GM23338 (cell line): ENCODE measurements around the gene NYAP2. TPM values are rescaled to one million over a fixed set of nuclear protein-coding genes. Genes with fewer than 3 reads are reported as not detected.
A peak's percentile ranks its signal among the peaks of the same experiment; 100 is the strongest.

Source experiments
- ATAC-seq: fragments of 200-7000 bp; cut with Tn5 transposase; 3 replicates; pipeline ENCODE4 v1.9.1; 2020
- DNase-seq: peaks from one replicate; pipeline ENCODE4 v3.0.0-alpha.2; 2015; ENCODE audit warnings: low spot score
- H2AFZ ChIP-seq: fragments of 200-600 bp; sonication (generic); 2 replicates; pipeline ENCODE4 v1.8.0; 2016; ENCODE audit warnings: antibody characterized with exemption, mild to moderate bottlenecking, moderate library complexity
- H3F3A ChIP-seq: fragments of 200-600 bp; sonication (generic); replicated peaks from 2 replicates; pipeline ENCODE4 v1.8.0; 2017; ENCODE audit warnings: antibody characterized with exemption, mixed run types, low read depth
- H3K27ac ChIP-seq: fragments of 200-600 bp; sonication (generic); 2 replicates; pipeline ENCODE4 v1.6.1; 2016; ENCODE audit warnings: low read depth
- H3K27me3 ChIP-seq: fragments of 200-600 bp; sonication (generic); 2 replicates; pipeline ENCODE4 v1.8.0; 2016; ENCODE audit warnings: mild to moderate bottlenecking, mixed run types, moderate library complexity; ENCODE audit not compliant: insufficient read depth
- H3K36me3 ChIP-seq: fragments of 200-600 bp; sonication (generic); 2 replicates; pipeline ENCODE4 v1.8.0; 2016; ENCODE audit warnings: mild to moderate bottlenecking; ENCODE audit not compliant: insufficient read depth
- H3K4me1 ChIP-seq: fragments of 200-600 bp; sonication (generic); 2 replicates; pipeline ENCODE4 v1.8.0; 2016; ENCODE audit warnings: mild to moderate bottlenecking, moderate library complexity; ENCODE audit not compliant: insufficient read depth
- H3K4me2 ChIP-seq: fragments of 200-600 bp; sonication (generic); 2 replicates; pipeline ENCODE4 v1.7.1; 2017; ENCODE audit warnings: mixed run types
- H3K4me3 ChIP-seq: fragments of 200-600 bp; sonication (generic); 2 replicates; pipeline ENCODE4 v1.6.1; 2016; ENCODE audit warnings: mixed run types
- H3K79me2 ChIP-seq: fragments of 200-600 bp; sonication (generic); replicated peaks from 2 replicates; pipeline ENCODE4 v1.8.0; 2017; ENCODE audit warnings: mild to moderate bottlenecking; ENCODE audit not compliant: insufficient read depth
- H3K9me2 ChIP-seq: fragments of 200-600 bp; sonication (generic); 2 replicates; pipeline ENCODE4 v1.8.0; 2017; ENCODE audit not compliant: insufficient read depth
- H4K20me1 ChIP-seq: fragments of 200-600 bp; sonication (generic); replicated peaks from 2 replicates; pipeline ENCODE4 v1.8.0; 2017; ENCODE audit warnings: mild to moderate bottlenecking; ENCODE audit not compliant: insufficient read depth
- H3K27ac Mint-ChIP-seq: 2 replicates; pipeline ENCODE4 v1.8.0; 2020; ENCODE audit warnings: inconsistent platforms, mild to moderate bottlenecking, moderate library complexity, mixed read lengths
- H3K27me3 Mint-ChIP-seq: 3 replicates; pipeline ENCODE4 v1.8.0; 2022; ENCODE audit warnings: low read depth, mild to moderate bottlenecking, moderate library complexity, mixed read lengths, inconsistent platforms; ENCODE audit not compliant: insufficient read depth, poor library complexity
- H3K36me3 Mint-ChIP-seq: 3 replicates; pipeline ENCODE4 v1.8.0; 2021; ENCODE audit warnings: low read depth, mild to moderate bottlenecking, inconsistent platforms, moderate library complexity, mixed read lengths
- H3K4me1 Mint-ChIP-seq: 3 replicates; pipeline ENCODE4 v1.8.0; 2020; ENCODE audit warnings: mild to moderate bottlenecking, inconsistent platforms, mixed read lengths
- H3K4me3 Mint-ChIP-seq: 3 replicates; pipeline ENCODE4 v1.8.0; 2021; ENCODE audit warnings: moderate library complexity, mild to moderate bottlenecking, inconsistent platforms, mixed read lengths
- H3K9me3 Mint-ChIP-seq: 3 replicates; pipeline ENCODE4 v1.8.0; 2020; ENCODE audit warnings: moderate library complexity, mild to moderate bottlenecking, inconsistent platforms, mixed read lengths
- CREB1 ChIP-seq: fragments of 250-450 bp; sonication (Bioruptor Pico); IDR thresholded peaks from 2 replicates; pipeline ENCODE4 v1.5.0; 2020; ENCODE audit warnings: low read depth, mild to moderate bottlenecking, moderate library complexity
- ETS1 ChIP-seq: IDR thresholded peaks from 2 replicates; pipeline ENCODE4 v1.6.1; 2016; ENCODE audit warnings: antibody characterized with exemption
- EZH2 ChIP-seq: fragments of 200-600 bp; sonication (generic); IDR thresholded peaks from one replicate; pipeline ENCODE4 v1.8.0; 2017; ENCODE audit warnings: antibody characterized with exemption, mild to moderate bottlenecking, low read depth; ENCODE audit not compliant: unreplicated experiment
- EZH2phosphoT487 ChIP-seq: fragments of 200-600 bp; sonication (generic); IDR thresholded peaks from one replicate; pipeline ENCODE4 v1.8.1; 2018; ENCODE audit warnings: antibody characterized with exemption; ENCODE audit not compliant: unreplicated experiment
- JUNB ChIP-seq: IDR thresholded peaks from one replicate; pipeline ENCODE4 v1.6.1; 2016; ENCODE audit warnings: antibody characterized with exemption; ENCODE audit not compliant: unreplicated experiment
- NANOG ChIP-seq: IDR thresholded peaks from 2 replicates; pipeline ENCODE4 v1.6.1; 2016; ENCODE audit warnings: antibody characterized with exemption, borderline replicate concordance
- POLR2AphosphoS5 ChIP-seq: IDR thresholded peaks from 2 replicates; pipeline ENCODE4 v1.6.1; 2016; ENCODE audit warnings: antibody characterized with exemption, low read depth
- REST ChIP-seq: IDR thresholded peaks from one replicate; pipeline ENCODE4 v1.6.1; 2018; ENCODE audit warnings: antibody characterized with exemption; ENCODE audit not compliant: unreplicated experiment
- STAT1 ChIP-seq: IDR thresholded peaks from one replicate; pipeline ENCODE4 v1.6.1; 2016; ENCODE audit warnings: antibody characterized with exemption; ENCODE audit not compliant: unreplicated experiment
- ZNF114 ChIP-seq: fragments of 250-450 bp; sonication (Bioruptor Pico); IDR thresholded peaks from 2 replicates; pipeline ENCODE4 v1.5.0; 2020; ENCODE audit warnings: mild to moderate bottlenecking, moderate library complexity
- ZNF331 ChIP-seq: fragments of 250-450 bp; sonication (Bioruptor Pico); IDR thresholded peaks from 2 replicates; pipeline ENCODE4 v1.5.0; 2020; ENCODE audit warnings: low read depth, mild to moderate bottlenecking, moderate library complexity
- polyA plus RNA-seq: library from polyadenylated mRNA; unstranded; fragments of >200 nt; fragmentation: Nextera tagmentation; extraction: Ambion mirVana; gene quantifications from 2 replicates; pipeline ENCODE4 v1.2.1, GENCODE V29; 2016
- total RNA-seq: library from RNA; depleted of rRNA; stranded (reverse); fragments of >200 nt; shearing (Covaris generic); gene quantifications from 2 replicates; pipeline ENCODE4 v1.2.3, GENCODE V29; 2014
- TF ChIP-seq, protein P1 (sequence below), 2 experiments: fragments of 200-600 bp in 1 of 2; sonication (generic) in 1 of 2; conservative IDR thresholded peaks; 2 replicates each; pipeline versions ENCODE4 v1.5.1 to v1.6.1; 2016 to 2017; ENCODE audit warnings: antibody characterized with exemption in 2 of 2, low read depth in 2 of 2, mild to moderate bottlenecking in 2 of 2, moderate library complexity in 1 of 2
- TF ChIP-seq, protein P2 (sequence below): fragments of 250-450 bp; sonication (Bioruptor Pico); IDR thresholded peaks from 2 replicates; pipeline ENCODE4 v1.5.0; 2020; ENCODE audit warnings: mild to moderate bottlenecking, moderate library complexity

The NYAP2 gene
- total and polyA plus RNA-seq, 2 experiments from 2014 or later = not detected

DNA sequence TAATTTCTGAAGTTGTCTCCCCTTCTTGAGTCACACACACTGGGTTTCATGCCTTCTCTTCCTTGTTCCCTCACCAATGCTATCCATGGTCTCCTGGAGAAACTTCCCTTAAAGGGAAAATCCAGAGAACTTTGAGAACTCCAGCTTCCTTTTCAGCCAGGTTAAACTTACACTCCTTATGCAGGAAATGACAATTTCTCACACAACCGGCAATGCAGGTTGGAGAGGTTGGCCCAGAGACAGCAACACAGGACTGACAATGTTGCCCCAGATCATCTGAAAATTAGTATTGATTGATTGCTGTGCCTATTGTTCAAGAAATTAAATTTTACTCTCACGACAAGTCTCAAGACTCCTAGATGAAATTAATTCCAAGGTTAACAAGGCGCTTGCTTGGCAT is 292.2 kb downstream of the NYAP2 start:
- Histone ChIP-seq H3K9me2 (no peaks in the 10 kb centered on the region; the same call in 1 of the 2 replicates), H3K4me2 (no peak overlapping the region), H3K27me3 (no peaks in the 10 kb centered on the region), H3K4me3 (no peak overlapping the region), H4K20me1 (no peaks in the 10 kb centered on the region), H3F3A (no peaks in the 10 kb centered on the region), H2AFZ (no peak overlapping the region; the same call in 1 of the 2 replicates), H3K36me3 (no peaks in the 10 kb centered on the region), H3K27ac (no peak overlapping the region), H3K4me1 (no peaks in the 10 kb centered on the region), H3K79me2 (no peaks in the 10 kb centered on the region)
- no peak for DNase-seq
- Mint-ChIP-seq H3K4me1 (no peaks in the 10 kb centered on the region), H3K27me3 (no peaks in the 10 kb centered on the region), H3K9me3 (no peaks in the 10 kb centered on the region), H3K27ac (peak overlapping the region; percentile 54), H3K4me3 (no peak overlapping the region), H3K36me3 (no peaks in the 10 kb centered on the region)
- no peak for ATAC-seq
- no peak for TF ChIP-seq EZH2
- TF ChIP-seq EZH2phosphoT487 = no peak
- TF ChIP-seq REST = no peak
- TF ChIP-seq CREB1 = no peak
- TF ChIP-seq STAT1 = no peak
- no peak for TF ChIP-seq ZNF331 (CRISPR knock-in tag)
- TF ChIP-seq ETS1 = no peak
- no peak for TF ChIP-seq POLR2AphosphoS5
- TF ChIP-seq, protein P1, sequence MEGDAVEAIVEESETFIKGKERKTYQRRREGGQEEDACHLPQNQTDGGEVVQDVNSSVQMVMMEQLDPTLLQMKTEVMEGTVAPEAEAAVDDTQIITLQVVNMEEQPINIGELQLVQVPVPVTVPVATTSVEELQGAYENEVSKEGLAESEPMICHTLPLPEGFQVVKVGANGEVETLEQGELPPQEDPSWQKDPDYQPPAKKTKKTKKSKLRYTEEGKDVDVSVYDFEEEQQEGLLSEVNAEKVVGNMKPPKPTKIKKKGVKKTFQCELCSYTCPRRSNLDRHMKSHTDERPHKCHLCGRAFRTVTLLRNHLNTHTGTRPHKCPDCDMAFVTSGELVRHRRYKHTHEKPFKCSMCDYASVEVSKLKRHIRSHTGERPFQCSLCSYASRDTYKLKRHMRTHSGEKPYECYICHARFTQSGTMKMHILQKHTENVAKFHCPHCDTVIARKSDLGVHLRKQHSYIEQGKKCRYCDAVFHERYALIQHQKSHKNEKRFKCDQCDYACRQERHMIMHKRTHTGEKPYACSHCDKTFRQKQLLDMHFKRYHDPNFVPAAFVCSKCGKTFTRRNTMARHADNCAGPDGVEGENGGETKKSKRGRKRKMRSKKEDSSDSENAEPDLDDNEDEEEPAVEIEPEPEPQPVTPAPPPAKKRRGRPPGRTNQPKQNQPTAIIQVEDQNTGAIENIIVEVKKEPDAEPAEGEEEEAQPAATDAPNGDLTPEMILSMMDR (conservative IDR thresholded peaks at IDR 0.05; ENCODE audit: low read depth in 2 of 2) = no peak
- no peak for TF ChIP-seq JUNB
- TF ChIP-seq, protein P2, sequence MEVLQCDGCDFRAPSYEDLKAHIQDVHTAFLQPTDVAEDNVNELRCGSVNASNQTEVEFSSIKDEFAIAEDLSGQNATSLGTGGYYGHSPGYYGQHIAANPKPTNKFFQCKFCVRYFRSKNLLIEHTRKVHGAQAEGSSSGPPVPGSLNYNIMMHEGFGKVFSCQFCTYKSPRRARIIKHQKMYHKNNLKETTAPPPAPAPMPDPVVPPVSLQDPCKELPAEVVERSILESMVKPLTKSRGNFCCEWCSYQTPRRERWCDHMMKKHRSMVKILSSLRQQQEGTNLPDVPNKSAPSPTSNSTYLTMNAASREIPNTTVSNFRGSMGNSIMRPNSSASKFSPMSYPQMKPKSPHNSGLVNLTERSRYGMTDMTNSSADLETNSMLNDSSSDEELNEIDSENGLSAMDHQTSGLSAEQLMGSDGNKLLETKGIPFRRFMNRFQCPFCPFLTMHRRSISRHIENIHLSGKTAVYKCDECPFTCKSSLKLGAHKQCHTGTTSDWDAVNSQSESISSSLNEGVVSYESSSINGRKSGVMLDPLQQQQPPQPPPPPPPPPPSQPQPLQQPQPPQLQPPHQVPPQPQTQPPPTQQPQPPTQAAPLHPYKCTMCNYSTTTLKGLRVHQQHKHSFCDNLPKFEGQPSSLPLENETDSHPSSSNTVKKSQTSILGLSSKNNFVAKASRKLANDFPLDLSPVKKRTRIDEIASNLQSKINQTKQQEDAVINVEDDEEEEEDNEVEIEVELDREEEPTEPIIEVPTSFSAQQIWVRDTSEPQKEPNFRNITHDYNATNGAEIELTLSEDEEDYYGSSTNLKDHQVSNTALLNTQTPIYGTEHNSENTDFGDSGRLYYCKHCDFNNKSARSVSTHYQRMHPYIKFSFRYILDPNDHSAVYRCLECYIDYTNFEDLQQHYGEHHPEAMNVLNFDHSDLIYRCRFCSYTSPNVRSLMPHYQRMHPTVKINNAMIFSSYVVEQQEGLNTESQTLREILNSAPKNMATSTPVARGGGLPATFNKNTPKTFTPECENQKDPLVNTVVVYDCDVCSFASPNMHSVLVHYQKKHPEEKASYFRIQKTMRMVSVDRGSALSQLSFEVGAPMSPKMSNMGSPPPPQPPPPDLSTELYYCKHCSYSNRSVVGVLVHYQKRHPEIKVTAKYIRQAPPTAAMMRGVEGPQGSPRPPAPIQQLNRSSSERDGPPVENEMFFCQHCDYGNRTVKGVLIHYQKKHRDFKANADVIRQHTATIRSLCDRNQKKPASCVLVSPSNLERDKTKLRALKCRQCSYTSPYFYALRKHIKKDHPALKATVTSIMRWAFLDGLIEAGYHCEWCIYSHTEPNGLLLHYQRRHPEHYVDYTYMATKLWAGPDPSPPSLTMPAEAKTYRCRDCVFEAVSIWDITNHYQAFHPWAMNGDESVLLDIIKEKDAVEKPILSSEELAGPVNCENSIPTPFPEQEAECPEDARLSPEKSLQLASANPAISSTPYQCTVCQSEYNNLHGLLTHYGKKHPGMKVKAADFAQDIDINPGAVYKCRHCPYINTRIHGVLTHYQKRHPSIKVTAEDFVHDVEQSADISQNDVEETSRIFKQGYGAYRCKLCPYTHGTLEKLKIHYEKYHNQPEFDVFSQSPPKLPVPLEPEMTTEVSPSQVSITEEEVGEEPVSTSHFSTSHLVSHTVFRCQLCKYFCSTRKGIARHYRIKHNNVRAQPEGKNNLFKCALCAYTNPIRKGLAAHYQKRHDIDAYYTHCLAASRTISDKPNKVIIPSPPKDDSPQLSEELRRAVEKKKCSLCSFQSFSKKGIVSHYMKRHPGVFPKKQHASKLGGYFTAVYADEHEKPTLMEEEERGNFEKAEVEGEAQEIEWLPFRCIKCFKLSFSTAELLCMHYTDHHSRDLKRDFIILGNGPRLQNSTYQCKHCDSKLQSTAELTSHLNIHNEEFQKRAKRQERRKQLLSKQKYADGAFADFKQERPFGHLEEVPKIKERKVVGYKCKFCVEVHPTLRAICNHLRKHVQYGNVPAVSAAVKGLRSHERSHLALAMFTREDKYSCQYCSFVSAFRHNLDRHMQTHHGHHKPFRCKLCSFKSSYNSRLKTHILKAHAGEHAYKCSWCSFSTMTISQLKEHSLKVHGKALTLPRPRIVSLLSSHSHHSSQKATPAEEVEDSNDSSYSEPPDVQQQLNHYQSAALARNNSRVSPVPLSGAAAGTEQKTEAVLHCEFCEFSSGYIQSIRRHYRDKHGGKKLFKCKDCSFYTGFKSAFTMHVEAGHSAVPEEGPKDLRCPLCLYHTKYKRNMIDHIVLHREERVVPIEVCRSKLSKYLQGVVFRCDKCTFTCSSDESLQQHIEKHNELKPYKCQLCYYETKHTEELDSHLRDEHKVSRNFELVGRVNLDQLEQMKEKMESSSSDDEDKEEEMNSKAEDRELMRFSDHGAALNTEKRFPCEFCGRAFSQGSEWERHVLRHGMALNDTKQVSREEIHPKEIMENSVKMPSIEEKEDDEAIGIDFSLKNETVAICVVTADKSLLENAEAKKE (CRISPR knock-in tag) = no peak
- TF ChIP-seq ZNF114 (CRISPR knock-in tag) = no peak
- TF ChIP-seq NANOG = no peak
